CMK (cell line): ENCODE measurements around the gene DAPP1.
"Not testable (repeated sequence)": the region's sequence is repeated elsewhere in the genome, so short reads cannot be mapped to it uniquely, and the experiment has no call there.

Experiments
- DNase-seq: peaks from one replicate; pipeline ENCODE4 v3.0.0-alpha.2; 2010; ENCODE audit warnings: low read depth

DAPP1 gene

GRCh38 chr4:99816545-99817308 lies at the start of gene DAPP1:
Gene DAPP1, plus strand, starts transcription at chr4:99816827. Its CDS starts 87 bp downstream, at chr4:99816914.
- no peak for DNase-seq

- not testable (repeated sequence) for DNase-seq
Measured at GRCh38 chr4:99770842-99771241, 45.8 kb upstream of the DAPP1 start.

- DNase-seq, result no peak
Measured at GRCh38 chr4:99783940-99784339, 32.7 kb upstream of the DAPP1 start.

GRCh38 chr4:99784842-99785241 lies 31.8 kb upstream of the DAPP1 start:
- DNase-seq, result no peak

GRCh38 chr4:99790796-99791617 lies 25.6 kb upstream of the DAPP1 start:
- no peak for DNase-seq

GRCh38 chr4:99800332-99801004 lies 16.2 kb upstream of the DAPP1 start:
- DNase-seq, result no peak

- DNase-seq, result no peak
Measured at GRCh38 chr4:99801005-99801699, 15.5 kb upstream of the DAPP1 start.

GRCh38 chr4:99803566-99804101 lies 13.0 kb upstream of the DAPP1 start:
- no peak for DNase-seq

GRCh38 chr4:99806545-99806944 lies 10.1 kb upstream of the DAPP1 start:
- DNase-seq, result no peak

GRCh38 chr4:99807666-99808065 lies 9.0 kb upstream of the DAPP1 start:
- DNase-seq, result no peak

GRCh38 chr4:99808260-99808857 lies 8.3 kb upstream of the DAPP1 start:
- peak; percentile 30 for DNase-seq

- DNase-seq, result no peak
Measured at GRCh38 chr4:99809326-99809725, 7.3 kb upstream of the DAPP1 start.

- no peak for DNase-seq
Measured at GRCh38 chr4:99810536-99810935, 6.1 kb upstream of the DAPP1 start.

- DNase-seq, result no peak
Measured at GRCh38 chr4:99811117-99811516, 5.5 kb upstream of the DAPP1 start.

- DNase-seq, result no peak
Measured at GRCh38 chr4:99811850-99812249, 4.8 kb upstream of the DAPP1 start.

- DNase-seq, result no peak
Measured at GRCh38 chr4:99815597-99816011, 1.0 kb upstream of the DAPP1 start.

GRCh38 chr4:99817309-99817890 lies 773 bp downstream of the DAPP1 start:
- no peak for DNase-seq

GRCh38 chr4:99818661-99819060 lies 2.0 kb downstream of the DAPP1 start:
- no peak for DNase-seq

GRCh38 chr4:99821918-99822503 lies 5.4 kb downstream of the DAPP1 start:
- no peak for DNase-seq

- no peak for DNase-seq
Measured at GRCh38 chr4:99822734-99823133, 6.1 kb downstream of the DAPP1 start.
